Mesendoderm (in vitro differentiated cells): ENCODE data around the gene ATXN7L3B.
A peak's percentile ranks its signal among the peaks of the same experiment; 100 is the strongest.

ENCODE experiments used
- DNase-seq: peaks from one replicate; pipeline ENCODE4 v3.0.0; 2013
- H2AK5ac ChIP-seq: 2 replicates; pipeline ENCODE4 v1.6.1; 2013; ENCODE audit warnings: low read length, inconsistent platforms
- H2BK120ac ChIP-seq: 2 replicates; pipeline ENCODE4 v1.6.1; 2013; ENCODE audit warnings: low read depth, mild to moderate bottlenecking, low read length, moderate library complexity, mixed read lengths
- H2BK15ac ChIP-seq: replicated peaks from 2 replicates; pipeline ENCODE4 v1.6.1; 2013; ENCODE audit warnings: low read depth, mild to moderate bottlenecking, moderate library complexity
- H2BK5ac ChIP-seq: 2 replicates; pipeline ENCODE4 v1.6.1; 2013; ENCODE audit warnings: low read length, inconsistent platforms
- H3K18ac ChIP-seq: 2 replicates; pipeline ENCODE4 v1.6.1; 2013; ENCODE audit warnings: mild to moderate bottlenecking, low read length, mixed read lengths
- H3K23ac ChIP-seq: one replicate; pipeline ENCODE4 v1.6.1; 2013; ENCODE audit warnings: low read length
- H3K27ac ChIP-seq: 2 replicates; pipeline ENCODE4 v1.5.1; 2013; ENCODE audit warnings: low read depth, mild to moderate bottlenecking, inconsistent platforms, low read length, moderate library complexity
- H3K27me3 ChIP-seq: 2 replicates; pipeline ENCODE4 v1.6.1; 2013; ENCODE audit warnings: low read length, control low read depth, mild to moderate bottlenecking, inconsistent platforms; ENCODE audit not compliant: insufficient read depth, poor library complexity
- H3K36me3 ChIP-seq: 2 replicates; pipeline ENCODE4 v1.6.1; 2013; ENCODE audit warnings: low read length, inconsistent platforms; ENCODE audit not compliant: control insufficient read depth, insufficient read depth
- H3K4ac ChIP-seq: one replicate; pipeline ENCODE4 v1.6.1; 2013; ENCODE audit warnings: low read depth, mild to moderate bottlenecking, low read length, moderate library complexity
- H3K4me1 ChIP-seq: 2 replicates; pipeline ENCODE4 v1.6.1; 2013; ENCODE audit warnings: low read depth, low read length, inconsistent platforms; ENCODE audit not compliant: control insufficient read depth
- H3K4me2 ChIP-seq: 2 replicates; pipeline ENCODE4 v1.6.1; 2013; ENCODE audit warnings: low read length
- H3K4me3 ChIP-seq: 2 replicates; pipeline ENCODE4 v1.5.1; 2013; ENCODE audit warnings: mild to moderate bottlenecking, low read length
- H3K56ac ChIP-seq: one replicate; pipeline ENCODE4 v1.6.1; 2013; ENCODE audit warnings: low read length
- H3K79me1 ChIP-seq: 2 replicates; pipeline ENCODE4 v1.6.1; 2013; ENCODE audit warnings: low read length, inconsistent platforms
- H3K79me2 ChIP-seq: 2 replicates; pipeline ENCODE4 v1.6.1; 2013; ENCODE audit warnings: mild to moderate bottlenecking, low read length; ENCODE audit not compliant: control insufficient read depth, insufficient read depth
- H3K9ac ChIP-seq: 2 replicates; pipeline ENCODE4 v1.6.1; 2013; ENCODE audit warnings: low read length, inconsistent platforms
- H4K5ac ChIP-seq: one replicate; pipeline ENCODE4 v1.6.1; 2013; ENCODE audit warnings: low read length
- H4K8ac ChIP-seq: one replicate; pipeline ENCODE4 v1.6.1; 2013; ENCODE audit warnings: low read depth, mild to moderate bottlenecking, control low read depth, low read length, moderate library complexity
- WGBS: extraction: QIAGEN DNeasy Blood & Tissue Kit; methylation state at CpG from one replicate; pipeline ENCODE4 v1.1.7; 2013; ENCODE audit warnings: low lambda C conversion rate, missing lambda C conversion rate; ENCODE audit not compliant: insufficient coverage; ENCODE audit errors: extremely low coverage; 5-methylcytosine and 5-hydroxymethylcytosine counted together

The ATXN7L3B gene

GRCh38 chr12:74538491-74539258 is 1.0 kb downstream of the ATXN7L3B start:
- peaks cover 4% of the 10 kb centered on the region for H3K79me1 ChIP-seq
- peaks cover 6% of the 10 kb centered on the region for H3K4me1 ChIP-seq
- peak overlapping the region; percentile 91 for H3K4me3 ChIP-seq
- H3K4me2 ChIP-seq: peak overlapping the region; percentile 89
- no peaks in the 10 kb centered on the region for H3K36me3 ChIP-seq
- peak overlapping the region; percentile 95 for H3K56ac ChIP-seq
- H3K27ac ChIP-seq: no peak overlapping the region
- peak overlapping the region; percentile 87 for H3K9ac ChIP-seq
- H2BK5ac ChIP-seq: no peak overlapping the region
- no peak overlapping the region for H2AK5ac ChIP-seq
- no peak overlapping the region for H4K8ac ChIP-seq
- no peak overlapping the region for H4K5ac ChIP-seq
- H3K27me3 ChIP-seq: no peaks in the 10 kb centered on the region
- no CpG with 5 or more reads among the region's 7 CpGs for WGBS
- H3K79me2 ChIP-seq: peaks cover 37% of the 10 kb centered on the region
- no peak overlapping the region for H3K23ac ChIP-seq
- H3K18ac ChIP-seq: no peak overlapping the region
- no peak overlapping the region for H2BK15ac ChIP-seq
- DNase-seq: peak; percentile 33
- H2BK120ac ChIP-seq: no peak overlapping the region
- H3K4ac ChIP-seq: no peak overlapping the region

GRCh38 chr12:74539261-74539660 is 1.6 kb downstream of the ATXN7L3B start:
- Histone ChIP-seq H3K56ac (peak overlapping the region; percentile 95), H3K23ac (no peak overlapping the region), H3K79me2 (peaks cover 37% of the 10 kb centered on the region), H3K18ac (no peak overlapping the region), H3K4me2 (peak overlapping the region; percentile 89), H3K4me1 (peaks cover 6% of the 10 kb centered on the region), H3K9ac (peak overlapping the region; percentile 87), H2AK5ac (no peak overlapping the region), H3K79me1 (peaks cover 4% of the 10 kb centered on the region), H2BK120ac (no peak overlapping the region), H3K36me3 (no peaks in the 10 kb centered on the region), H3K4ac (no peak overlapping the region), H4K5ac (no peak overlapping the region), H3K27ac (no peak overlapping the region), H4K8ac (no peak overlapping the region), H3K4me3 (no peak overlapping the region), H3K27me3 (no peaks in the 10 kb centered on the region), H2BK15ac (no peak overlapping the region), H2BK5ac (no peak overlapping the region)
- WGBS: no CpG with 5 or more reads among the region's 4 CpGs
- peak; percentile 34 for DNase-seq

GRCh38 chr12:74539765-74540526 is 2.3 kb downstream of the ATXN7L3B start:
- Histone ChIP-seq H3K18ac (no peak overlapping the region), H3K4me2 (peak overlapping the region; percentile 89), H3K79me1 (peaks cover 4% of the 10 kb centered on the region), H2AK5ac (no peak overlapping the region), H3K4ac (no peak overlapping the region), H2BK120ac (no peak overlapping the region), H4K8ac (no peak overlapping the region), H4K5ac (no peak overlapping the region), H3K36me3 (no peaks in the 10 kb centered on the region), H3K4me1 (peaks cover 6% of the 10 kb centered on the region), H3K79me2 (peaks cover 37% of the 10 kb centered on the region), H3K56ac (no peak overlapping the region), H3K27ac (no peak overlapping the region), H2BK5ac (no peak overlapping the region), H3K27me3 (no peaks in the 10 kb centered on the region), H3K4me3 (no peak overlapping the region), H3K23ac (no peak overlapping the region), H3K9ac (peak overlapping the region; percentile 87), H2BK15ac (no peak overlapping the region)
- DNase-seq: peak; percentile 57
- WGBS: no CpG with 5 or more reads among the region's 6 CpGs

DNA sequence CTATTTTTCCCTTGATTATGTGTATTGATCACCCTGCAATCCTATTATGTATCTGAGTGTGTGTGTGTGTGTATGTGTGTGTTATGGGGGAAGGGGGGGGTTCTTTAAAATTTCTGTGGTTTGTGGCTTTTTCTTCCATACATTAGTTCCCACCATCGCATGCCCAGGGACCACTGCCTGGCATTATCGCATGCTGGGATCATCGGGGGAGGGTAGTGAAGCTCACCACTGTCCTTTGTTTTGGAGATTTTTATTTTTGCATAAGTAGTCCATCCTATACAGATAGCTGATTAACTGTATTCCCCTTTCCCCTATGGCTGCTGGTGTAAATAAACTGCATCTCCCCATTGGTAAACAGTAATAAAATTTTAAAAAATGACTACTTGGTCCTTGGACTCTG is 3.4 kb downstream of the ATXN7L3B start:
- DNase-seq: no peak
- no CpG with 5 or more reads among the region's 3 CpGs for WGBS

DNA sequence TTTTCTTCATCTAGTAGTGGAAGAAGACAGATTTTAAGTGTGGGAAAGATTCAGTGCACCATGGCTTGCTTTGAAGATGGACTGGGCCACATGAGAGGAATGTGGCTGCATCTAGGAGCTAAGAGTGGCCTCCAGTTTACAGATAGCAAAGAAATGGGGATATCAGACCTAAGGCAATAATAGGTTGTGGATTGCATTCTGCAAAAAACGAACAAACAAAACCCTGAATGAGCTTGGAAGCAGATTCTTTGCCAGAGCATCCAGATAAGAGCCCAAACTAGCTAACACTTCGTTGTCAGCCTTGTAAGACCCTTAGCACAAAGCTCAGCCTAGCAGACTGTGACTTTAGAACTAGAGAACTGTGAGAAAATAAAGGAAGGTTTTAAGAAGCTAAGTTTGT is 9.6 kb downstream of the ATXN7L3B start:
- no peak overlapping the region for H3K56ac ChIP-seq
- no peak overlapping the region for H3K23ac ChIP-seq
- H2BK120ac ChIP-seq: no peak overlapping the region
- no peak overlapping the region for H3K4ac ChIP-seq
- no peaks in the 10 kb centered on the region for H3K36me3 ChIP-seq
- H3K9ac ChIP-seq: no peak overlapping the region
- H3K4me1 ChIP-seq: no peaks in the 10 kb centered on the region
- no peaks in the 10 kb centered on the region for H3K79me2 ChIP-seq
- no peak overlapping the region for H3K27ac ChIP-seq
- H3K4me2 ChIP-seq: no peak overlapping the region
- no peak overlapping the region for H4K5ac ChIP-seq
- peak; percentile 81 for DNase-seq
- WGBS: no CpG with 5 or more reads among the region's 2 CpGs
- no peaks in the 10 kb centered on the region for H3K79me1 ChIP-seq
- H3K4me3 ChIP-seq: no peak overlapping the region
- no peak overlapping the region for H2BK5ac ChIP-seq
- no peak overlapping the region for H4K8ac ChIP-seq
- H2BK15ac ChIP-seq: no peak overlapping the region
- H3K18ac ChIP-seq: no peak overlapping the region
- H3K27me3 ChIP-seq: no peaks in the 10 kb centered on the region
- H2AK5ac ChIP-seq: no peak overlapping the region

More for the DNA sequence above, 3.4 kb downstream of the ATXN7L3B start:
- Histone ChIP-seq H2AK5ac (no peak overlapping the region), H2BK120ac (no peak overlapping the region), H3K79me1 (peaks cover 4% of the 10 kb centered on the region), H3K23ac (no peak overlapping the region), H3K4me2 (no peak overlapping the region), H3K4me1 (peaks cover 6% of the 10 kb centered on the region), H2BK5ac (no peak overlapping the region), H3K36me3 (no peaks in the 10 kb centered on the region), H4K8ac (no peak overlapping the region), H3K4me3 (no peak overlapping the region), H3K18ac (no peak overlapping the region), H2BK15ac (no peak overlapping the region), H3K27ac (no peak overlapping the region), H3K27me3 (no peaks in the 10 kb centered on the region), H3K4ac (no peak overlapping the region), H3K79me2 (peaks cover 37% of the 10 kb centered on the region), H4K5ac (no peak overlapping the region), H3K9ac (peak overlapping the region; percentile 26), H3K56ac (no peak overlapping the region)
